ENCODE measurements around the gene UBA3. TPM values are rescaled to one million over a fixed set of nuclear protein-coding genes. Genes with fewer than 3 reads are reported as not detected.
A peak's percentile ranks its signal among the peaks of the same experiment; 100 is the strongest.

UBA3 gene
- total RNA-seq = 10 to 100 TPM; 71.8 to 80.1 TPM
- polyA plus RNA-seq = 10 to 100 TPM; 35.1 to 49.1 (median 45.5) TPM
- total RNA-seq = 38.9 to 79.4 (median 67.2) reads per million in 6 experiments

- H3K4me3 Mint-ChIP-seq = peak within 1 kb of the TSS; percentile 73 to 93 (median 84)
- H3K27ac Mint-ChIP-seq = peak within 1 kb of the TSS; percentile 84 to 99 (median 92)
- ATAC-seq = peak; percentile 72 to 73
- POLR2A ChIA-PET = interaction anchor here (1.0 to 6.8 kb wide), 6 partner anchors 9 to 29 kb away, joined by 3 to 63 read pairs (median 8); partner anchors contain the start of gene TMF1
- H3K36me3 Mint-ChIP-seq = peaks cover 0 to 17% (median 0%) of the 10 kb centered on the region in 3 donors
- peak; percentile 75 to 94 (median 88) for DNase-seq
- H3K27me3 Mint-ChIP-seq = no peaks in the 10 kb centered on the region
- no peaks in the 10 kb centered on the region for H3K9me3 Mint-ChIP-seq
- peaks cover 25 to 77% (median 65%) of the 10 kb centered on the region in 4 donors for H3K4me1 Mint-ChIP-seq
Observed at GRCh38 chr3:69080233-69080920, at the start of gene UBA3. UBA3 (minus strand) TSS chr3:69080365; CDS start chr3:69080353, 12 bp downstream.

- Mint-ChIP-seq H3K27ac (no peak overlapping the region), H3K4me3 (no peak overlapping the region), H3K9me3 (peaks cover 0 to 2% (median 0%) of the 10 kb centered on the region in 9 donors), H3K4me1 (no peaks in the 10 kb centered on the region), H3K36me3 (no peaks in the 10 kb centered on the region), H3K27me3 (no peaks in the 10 kb centered on the region)
- DNase-seq (no peak), ATAC-seq (no peak)
- POLR2A ChIA-PET = no interaction called here
Observed at GRCh38 chr3:69129531-69129930, 49.4 kb upstream of the UBA3 start.

- Mint-ChIP-seq H3K36me3 (no peaks in the 10 kb centered on the region), H3K4me3 (no peak overlapping the region), H3K9me3 (peaks cover 0 to 2% (median 0%) of the 10 kb centered on the region in 9 donors), H3K4me1 (no peaks in the 10 kb centered on the region), H3K27ac (no peak overlapping the region), H3K27me3 (no peaks in the 10 kb centered on the region)
- ATAC-seq = no peak
- POLR2A ChIA-PET = no interaction called here
- no peak for DNase-seq
Observed at GRCh38 chr3:69128509-69128908, 48.3 kb upstream of the UBA3 start.

DNA sequence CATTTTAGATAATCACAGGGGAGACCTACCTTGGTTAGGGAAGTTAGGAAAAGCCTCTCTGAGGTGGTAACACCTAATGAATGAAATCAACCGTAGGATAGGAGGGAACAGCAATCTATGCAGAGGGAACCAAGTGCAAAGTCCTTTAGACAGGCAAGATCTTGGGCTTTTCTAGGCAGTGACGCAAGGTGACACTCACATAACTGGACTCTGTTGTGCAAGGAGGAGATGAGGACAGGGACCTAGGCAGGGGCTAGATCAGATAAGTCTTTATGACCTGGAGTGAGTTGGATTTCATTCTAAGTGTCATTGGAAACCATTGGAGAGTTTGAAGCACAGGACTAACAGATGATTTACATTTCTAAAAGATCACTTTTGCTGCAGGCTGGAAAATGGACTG, 46.8 kb upstream of the UBA3 start:
- Mint-ChIP-seq H3K27ac (no peak overlapping the region), H3K4me1 (no peaks in the 10 kb centered on the region)
- POLR2A ChIA-PET = no interaction called here

GRCh38 chr3:69126216-69126615, 46.1 kb upstream of the UBA3 start:
- Mint-ChIP-seq H3K27me3 (no peaks in the 10 kb centered on the region), H3K9me3 (no peaks in the 10 kb centered on the region), H3K4me3 (no peak overlapping the region), H3K36me3 (no peaks in the 10 kb centered on the region), H3K4me1 (peaks cover 0 to 1% (median 0%) of the 10 kb centered on the region in 4 donors), H3K27ac (no peak overlapping the region)
- DNase-seq = no peak
- POLR2A ChIA-PET = no interaction called here
- no peak for ATAC-seq

More for the DNA sequence above, 46.8 kb upstream of the UBA3 start:
- DNase-seq (no peak), ATAC-seq (no peak)
- Mint-ChIP-seq H3K36me3 (no peaks in the 10 kb centered on the region), H3K27me3 (no peaks in the 10 kb centered on the region), H3K4me3 (no peak overlapping the region), H3K9me3 (peaks cover 0 to 2% (median 0%) of the 10 kb centered on the region in 9 donors)

- POLR2A ChIA-PET = no interaction called here
- H3K9me3 Mint-ChIP-seq = no peaks in the 10 kb centered on the region
- H3K27ac Mint-ChIP-seq = no peak within 1 kb of the TSS
- peaks cover 0 to 2% (median 0%) of the 10 kb centered on the region in 5 donors for H3K27me3 Mint-ChIP-seq
- H3K4me3 Mint-ChIP-seq = no peak within 1 kb of the TSS
- no peaks in the 10 kb centered on the region for H3K36me3 Mint-ChIP-seq
- DNase-seq (no peak), ATAC-seq (no peak)
- H3K4me1 Mint-ChIP-seq = peaks cover 2 to 6% (median 5%) of the 10 kb centered on the region in 4 donors
Observed at GRCh38 chr3:69122403-69122802, 42.2 kb upstream of the UBA3 start, which contains the start of gene LMOD3. LMOD3 (minus strand) TSS chr3:69122595; CDS start chr3:69122386, 209 bp downstream.

GRCh38 chr3:69121950-69122349, 41.8 kb upstream of the UBA3 start:
- Mint-ChIP-seq H3K27ac (no peak overlapping the region), H3K4me1 (peaks cover 2 to 6% (median 5%) of the 10 kb centered on the region in 4 donors), H3K4me3 (no peak overlapping the region), H3K27me3 (peaks cover 0 to 2% (median 0%) of the 10 kb centered on the region in 5 donors), H3K9me3 (no peaks in the 10 kb centered on the region), H3K36me3 (no peaks in the 10 kb centered on the region)
- POLR2A ChIA-PET = no interaction called here
- no peak for ATAC-seq
- no peak for DNase-seq

DNA sequence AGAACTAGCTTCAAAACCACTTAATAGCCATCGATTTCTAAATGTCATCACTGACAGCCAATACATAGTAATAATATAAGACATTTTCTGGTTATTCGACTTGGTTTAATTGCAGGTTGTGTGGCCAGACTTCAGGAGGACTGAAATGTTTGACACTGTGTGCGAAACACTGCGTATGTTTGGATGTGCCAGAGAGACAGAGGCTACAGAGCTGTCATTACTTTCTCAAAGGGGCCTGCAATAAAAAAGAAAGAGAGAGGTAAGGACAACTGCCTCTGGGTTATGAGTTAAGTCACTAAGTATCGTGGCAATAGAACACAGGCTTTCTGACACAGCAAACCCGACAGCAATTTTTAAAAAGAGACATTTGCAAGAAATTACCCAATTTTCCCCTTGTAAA, 41.3 kb upstream of the UBA3 start:
- Mint-ChIP-seq H3K36me3 (no peaks in the 10 kb centered on the region), H3K9me3 (no peaks in the 10 kb centered on the region), H3K27ac (no peak overlapping the region), H3K27me3 (peaks cover 0 to 2% (median 0%) of the 10 kb centered on the region in 5 donors), H3K4me3 (no peak overlapping the region), H3K4me1 (peaks cover 2 to 6% (median 5%) of the 10 kb centered on the region in 4 donors)
- DNase-seq (no peak), ATAC-seq (no peak)
- POLR2A ChIA-PET = interaction anchor here (1.2 kb wide), 1 partner anchor 63 kb away, joined by 7 read pairs; no protein-coding TSS in a partner anchor

GRCh38 chr3:69120879-69121464, 40.8 kb upstream of the UBA3 start:
- no peak overlapping the region for H3K27ac Mint-ChIP-seq
- POLR2A ChIA-PET = interaction anchor here (1.2 kb wide), 1 partner anchor 63 kb away, joined by 7 read pairs; no protein-coding TSS in a partner anchor

GRCh38 chr3:69119681-69120080, 39.5 kb upstream of the UBA3 start:
- Mint-ChIP-seq H3K27me3 (peaks cover 0 to 2% (median 0%) of the 10 kb centered on the region in 5 donors), H3K9me3 (no peaks in the 10 kb centered on the region), H3K4me1 (peaks cover 2 to 6% (median 5%) of the 10 kb centered on the region in 4 donors), H3K36me3 (no peaks in the 10 kb centered on the region), H3K27ac (peak overlapping the region in 3 of 10 donors; percentile 1 to 50 (median 47)), H3K4me3 (no peak overlapping the region)
- DNase-seq (no peak), ATAC-seq (no peak)
- POLR2A ChIA-PET = interaction anchor here (1.2 kb wide), 1 partner anchor 35 kb away, joined by 4 read pairs; the partner anchor contains the start of gene ARL6IP5

More at GRCh38 chr3:69120879-69121464, 40.8 kb upstream of the UBA3 start:
- H3K4me1 Mint-ChIP-seq = peaks cover 2 to 6% (median 5%) of the 10 kb centered on the region in 4 donors
- no peak overlapping the region for H3K4me3 Mint-ChIP-seq
- H3K27me3 Mint-ChIP-seq = peaks cover 0 to 2% (median 0%) of the 10 kb centered on the region in 5 donors
- no peaks in the 10 kb centered on the region for H3K9me3 Mint-ChIP-seq
- DNase-seq = peak; percentile 55 to 88 (median 78)
- H3K36me3 Mint-ChIP-seq = no peaks in the 10 kb centered on the region
- peak; percentile 84 to 92 for ATAC-seq

DNA sequence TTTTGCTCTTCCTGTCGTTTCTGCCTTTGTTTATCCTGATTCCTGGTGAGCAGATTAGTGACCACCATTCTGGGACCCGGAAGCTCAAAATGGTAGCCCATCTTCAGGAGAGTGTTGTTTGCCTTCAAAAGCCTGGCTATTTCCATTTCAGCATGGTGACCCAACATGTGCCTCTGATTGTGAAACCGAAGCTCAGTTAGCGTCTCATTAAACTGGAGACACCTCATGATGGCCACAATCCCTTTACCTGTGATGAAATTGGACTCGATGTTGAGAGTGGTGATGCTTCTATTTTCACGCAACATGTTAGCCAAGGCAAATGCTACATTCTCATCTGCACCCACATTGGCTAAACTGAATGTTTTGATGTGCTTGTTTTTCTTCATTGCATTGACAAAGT, 39.0 kb upstream of the UBA3 start:
- peaks cover 0 to 2% (median 0%) of the 10 kb centered on the region in 5 donors for H3K27me3 Mint-ChIP-seq
- H3K4me1 Mint-ChIP-seq = peaks cover 2 to 6% (median 5%) of the 10 kb centered on the region in 4 donors
- DNase-seq = no peak
- no peaks in the 10 kb centered on the region for H3K36me3 Mint-ChIP-seq
- H3K4me3 Mint-ChIP-seq = no peak overlapping the region
- no peaks in the 10 kb centered on the region for H3K9me3 Mint-ChIP-seq
- POLR2A ChIA-PET = interaction anchor here (0.9 to 1.2 kb wide), 2 partner anchors 18 to 34 kb away, joined by 4 read pairs; partner anchors contain the start of gene ARL6IP5
- H3K27ac Mint-ChIP-seq = peak overlapping the region in 1 of 10 donors; percentile 1
- no peak for ATAC-seq

DNA sequence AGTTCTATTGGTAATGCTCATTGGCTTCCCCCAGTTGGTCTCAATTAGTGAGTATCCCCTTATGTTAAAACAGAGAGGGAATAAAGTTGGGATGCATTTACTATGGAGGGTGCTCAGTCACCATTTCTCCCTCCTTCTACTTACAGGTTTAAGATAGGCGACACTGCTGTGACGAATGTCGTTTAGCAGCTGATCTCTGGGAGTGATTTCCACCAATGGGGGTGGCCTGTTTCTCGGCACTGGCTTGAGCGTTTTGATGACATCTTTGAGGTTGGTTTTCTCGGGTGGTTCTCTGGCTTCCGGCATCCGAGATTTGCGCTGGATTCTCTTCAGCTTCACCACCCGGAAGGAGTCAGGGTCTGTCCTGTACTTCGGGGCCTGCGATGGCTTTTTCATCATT, 38.4 kb upstream of the UBA3 start:
- ATAC-seq (no peak), DNase-seq (no peak)
- Mint-ChIP-seq H3K27me3 (peaks cover 0 to 2% (median 0%) of the 10 kb centered on the region in 5 donors), H3K9me3 (no peaks in the 10 kb centered on the region), H3K4me3 (no peak overlapping the region), H3K4me1 (peaks cover 3 to 6% (median 5%) of the 10 kb centered on the region in 4 donors), H3K36me3 (no peaks in the 10 kb centered on the region), H3K27ac (no peak overlapping the region)
- POLR2A ChIA-PET = interaction anchor here (0.9 kb wide), 1 partner anchor 17 kb away, joined by 4 read pairs; no protein-coding TSS in a partner anchor

DNA sequence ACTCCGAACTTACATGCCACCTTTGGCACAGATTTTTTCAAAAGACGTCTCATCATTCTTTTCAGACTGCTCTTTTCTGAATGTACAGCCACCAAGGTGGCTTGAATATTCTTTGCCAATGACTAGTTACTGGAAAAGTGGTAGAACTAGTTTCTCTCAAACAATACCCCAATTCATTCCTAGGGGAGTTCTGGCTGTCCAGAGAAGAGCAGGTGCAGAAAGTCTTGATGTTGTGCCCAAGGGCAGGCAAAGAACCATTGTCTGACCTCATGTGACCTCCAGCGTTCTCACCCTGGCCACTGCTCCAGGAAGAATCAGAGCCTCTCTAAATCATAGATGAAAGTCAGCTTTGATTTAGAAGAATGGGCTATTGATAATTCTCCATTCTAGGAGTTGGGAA, 36.7 kb upstream of the UBA3 start:
- no peaks in the 10 kb centered on the region for H3K9me3 Mint-ChIP-seq
- peaks cover 0 to 2% (median 0%) of the 10 kb centered on the region in 5 donors for H3K27me3 Mint-ChIP-seq
- no peak overlapping the region for H3K27ac Mint-ChIP-seq
- H3K4me3 Mint-ChIP-seq = no peak overlapping the region
- POLR2A ChIA-PET = no interaction called here
- no peak for DNase-seq
- ATAC-seq = no peak
- H3K4me1 Mint-ChIP-seq = peaks cover 5 to 12% (median 6%) of the 10 kb centered on the region in 4 donors
- no peaks in the 10 kb centered on the region for H3K36me3 Mint-ChIP-seq

All from naive thymus-derived CD8-positive, alpha-beta T cell (primary cell).